NCI-H187 treated with DMSO at 0.1 percent for 48 hours (cell line): ENCODE measurements around the gene MPST.

Experiments used
- DNase-seq: peaks from one replicate; lab custom pipeline; 2025; lab: John Stamatoyannopoulos, UW

Gene MPST

DNA sequence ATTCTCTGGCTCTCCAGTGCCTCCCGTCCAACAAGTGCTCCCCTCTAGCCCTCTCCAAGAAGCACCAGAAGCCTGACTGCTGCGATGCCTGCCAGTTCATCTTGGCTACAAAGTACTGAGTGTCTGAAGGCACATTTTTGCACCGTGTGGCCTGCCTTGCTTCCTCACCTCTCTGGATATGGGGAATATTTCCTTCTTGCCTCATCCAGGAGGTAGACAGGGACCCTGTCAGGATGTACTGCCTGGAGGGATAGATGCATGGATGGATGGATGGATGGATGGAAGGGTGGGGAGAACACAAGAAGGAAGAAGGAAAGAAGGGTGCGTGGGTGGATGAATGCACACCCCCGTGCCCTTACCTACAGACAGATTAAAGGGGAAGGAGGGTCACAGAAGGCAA lies 59.6 kb downstream of the MPST start:
- DNase-seq = no peak
